K562 (cell line): Measurements from ENCODE around the gene PODNL1. TPM values are rescaled to one million over a fixed set of nuclear protein-coding genes. Genes with fewer than 3 reads are reported as not detected.

Experiments used
- ATAC-seq: fragments of 200-7000 bp; cut with Tn5 transposase; 3 replicates; pipeline ENCODE4 v1.9.1; 2020; ENCODE audit warnings: moderate library complexity
- BruUV-seq: library from RNA; stranded (reverse); fragments of 400-500 nt; replicated peaks from 2 replicates; lab custom pipeline; 2021; lab: Mats Ljungman, UMichigan
- CTCF ChIA-PET: fragments of 300-600 bp; formaldehyde crosslinking; extraction: SDS; loops from one replicate; lab custom pipeline; 2021; ENCODE audit warnings: low intra/inter-chr PET ratio; lab: Yijun Ruan, JAX
- POLR2A ChIA-PET: fragments of 300-600, 350-650 bp; sonication (Branson Sonifier 250); formaldehyde crosslinking; extraction: SDS; loops from one replicate; lab custom pipeline; 2021; ENCODE audit warnings: antibody characterized with exemption, inconsistent platforms; lab: Yijun Ruan, JAX
- DNase-seq, 4 experiments: peaks; one replicate each; pipeline versions ENCODE4 v3.0.0 to v3.0.0-alpha.2; 2011 to 2018; ENCODE audit warnings: low spot score in 3 of 4, mixed read lengths in 3 of 4; ENCODE audit errors: extremely low read depth in 1 of 4
- FAIRE-seq: peaks from 2 replicates; lab custom pipeline; 2011; peaks lifted over from hg19 to GRCh38; lab: Jason Lieb, UNC
- H2AFZ ChIP-seq: 2 replicates; pipeline ENCODE4 v1.6.0; 2011; ENCODE audit warnings: low read depth, low read length, control low read depth, inconsistent platforms
- H3K27ac ChIP-seq: fragments of 200-600 bp; 3 replicates; pipeline ENCODE4 v1.8.0; 2011; ENCODE audit warnings: low read depth, mild to moderate bottlenecking, control low read depth, inconsistent platforms, low read length, moderate library complexity, mixed read lengths; ENCODE audit errors: extremely low read depth
- H3K27me3 ChIP-seq, 2 experiments: fragments of 300-600 bp in 1 of 2; 2 replicates in 1 of 2; 3 replicates in 1 of 2; pipeline versions ENCODE4 v1.6.0 to v1.8.0; 2011; ENCODE audit warnings: inconsistent platforms in 2 of 2, low read length in 2 of 2, mild to moderate bottlenecking in 1 of 2, mixed read lengths in 1 of 2, moderate library complexity in 1 of 2; ENCODE audit not compliant: control insufficient read depth in 2 of 2, insufficient read depth in 2 of 2
- H3K36me3 ChIP-seq: fragments of 300-600 bp; 3 replicates; pipeline ENCODE4 v1.8.0; 2011; ENCODE audit warnings: mild to moderate bottlenecking, low read length, inconsistent platforms; ENCODE audit not compliant: control insufficient read depth, insufficient read depth
- H3K4me1 ChIP-seq, 2 experiments: fragments of 200-600 bp in 1 of 2; replicated peaks in 1 of 2; 2 replicates in 1 of 2; 3 replicates in 1 of 2; pipeline versions ENCODE4 v1.5.1 to v1.8.0; 2011; ENCODE audit warnings: inconsistent platforms in 2 of 2, low read length in 2 of 2, mild to moderate bottlenecking in 1 of 2, mixed read lengths in 1 of 2, moderate library complexity in 1 of 2; ENCODE audit not compliant: control insufficient read depth in 2 of 2, insufficient read depth in 2 of 2
- H3K4me2 ChIP-seq: 2 replicates; pipeline ENCODE4 v1.6.1; 2011; ENCODE audit warnings: low read length, control low read depth, inconsistent platforms, mixed read lengths; ENCODE audit not compliant: insufficient read depth
- H3K4me3 ChIP-seq: fragments of 200-600 bp; sonication (generic), shearing (Covaris generic); 2 replicates; pipeline ENCODE4 v1.5.1; 2016; ENCODE audit warnings: control low read depth, inconsistent platforms
- H3K79me2 ChIP-seq: fragments of 200-600 bp; 3 replicates; pipeline ENCODE4 v1.8.0; 2011; ENCODE audit warnings: low read length, inconsistent platforms; ENCODE audit not compliant: control insufficient read depth, insufficient read depth
- H3K9ac ChIP-seq, 2 experiments: 2 replicates each; pipeline versions ENCODE4 v1.6.0 to v1.6.1; 2011; ENCODE audit warnings: low read depth in 2 of 2, low read length in 2 of 2, control low read depth in 1 of 2, inconsistent platforms in 1 of 2, mild to moderate bottlenecking in 1 of 2, mixed read lengths in 1 of 2; ENCODE audit not compliant: insufficient read depth in 1 of 2
- H3K9me1 ChIP-seq: one replicate; pipeline ENCODE4 v1.6.0; 2011; ENCODE audit warnings: inconsistent platforms, mild to moderate bottlenecking, low read length, moderate library complexity; ENCODE audit not compliant: control insufficient read depth, insufficient read depth
- H3K9me3 ChIP-seq: replicated peaks from 2 replicates; pipeline ENCODE4 v1.5.1; 2011; ENCODE audit warnings: low read depth, low read length, inconsistent platforms; ENCODE audit not compliant: control insufficient read depth, insufficient read depth
- H4K20me1 ChIP-seq: replicated peaks from 2 replicates; pipeline ENCODE4 v1.6.1; 2011; ENCODE audit warnings: low read length, inconsistent platforms, mixed read lengths; ENCODE audit not compliant: control insufficient read depth, insufficient read depth
- ASH1L ChIP-seq: fragments of 450-650 bp; IDR thresholded peaks from 2 replicates; pipeline ENCODE4 v1.6.1; 2018; ENCODE audit warnings: borderline replicate concordance, mild to moderate bottlenecking, low read depth; ENCODE audit not compliant: partially characterized antibody
- CBX3 ChIP-seq, 2 experiments: IDR thresholded peaks; 1 replicate in 1 of 2; 2 replicates in 1 of 2; pipeline ENCODE4 v1.6.1; 2012; ENCODE audit warnings: inconsistent platforms in 2 of 2, low read length in 2 of 2, borderline replicate concordance in 1 of 2, control low read depth in 1 of 2
- ESRRB ChIP-seq: fragments of 250-450 bp; sonication (Bioruptor Pico); IDR thresholded peaks from 2 replicates; pipeline ENCODE4 v1.5.0; 2020; ENCODE audit warnings: mild to moderate bottlenecking, moderate library complexity, borderline replicate concordance
- EZH2 ChIP-seq: IDR thresholded peaks from 2 replicates; pipeline ENCODE4 v1.6.1; 2012; ENCODE audit warnings: low read depth, mild to moderate bottlenecking, inconsistent platforms, low read length, borderline replicate concordance
- HDAC1 ChIP-seq, 2 experiments: fragments of 450-650 bp; IDR thresholded peaks; 2 replicates each; pipeline ENCODE4 v1.6.1; 2016 to 2017; ENCODE audit warnings: inconsistent platforms in 1 of 2, mild to moderate bottlenecking in 1 of 2, moderate library complexity in 1 of 2
- HDAC2 ChIP-seq: fragments of 450-650 bp; IDR thresholded peaks from 2 replicates; pipeline ENCODE4 v1.6.1; 2016; ENCODE audit warnings: mild to moderate bottlenecking
- KDM1A ChIP-seq, 2 experiments: fragments of 450-650 bp; IDR thresholded peaks; 2 replicates each; pipeline ENCODE4 v1.6.1; 2016; ENCODE audit warnings: mild to moderate bottlenecking in 2 of 2
- KLF10 ChIP-seq: fragments of 250-450 bp; sonication (Bioruptor Pico); IDR thresholded peaks from 2 replicates; pipeline ENCODE4 v1.6.1; 2021; ENCODE audit warnings: matching md5 sums
- KLF6 ChIP-seq: fragments of 250-450 bp; sonication (Bioruptor Pico); IDR thresholded peaks from 2 replicates; pipeline ENCODE4 v1.4.0; 2020; ENCODE audit warnings: mild to moderate bottlenecking, moderate library complexity, borderline replicate concordance
- L3MBTL2 ChIP-seq: fragments of 450-650 bp; IDR thresholded peaks from 2 replicates; pipeline ENCODE4 v1.6.1; 2016; ENCODE audit warnings: mild to moderate bottlenecking, moderate library complexity
- NCOA4 ChIP-seq: fragments of 450-650 bp; IDR thresholded peaks from 2 replicates; pipeline ENCODE4 v1.6.1; 2018; ENCODE audit warnings: mild to moderate bottlenecking; ENCODE audit not compliant: partially characterized antibody
- NFE2L1 ChIP-seq: fragments of 450-650 bp; IDR thresholded peaks from 2 replicates; pipeline ENCODE4 v1.6.1; 2016; ENCODE audit warnings: missing genetic modification characterization, low read depth, mild to moderate bottlenecking, missing compliant biosample characterization, moderate library complexity, borderline replicate concordance
- RBM25 ChIP-seq: fragments of 200-400 bp; formaldehyde crosslinking; IDR thresholded peaks from 2 replicates; pipeline ENCODE4 v1.6.1; 2018; ENCODE audit warnings: low read length, low read depth, moderate library complexity; ENCODE audit not compliant: severe bottlenecking
- RCOR1 ChIP-seq, 2 experiments: IDR thresholded peaks; 2 replicates each; pipeline ENCODE4 v1.6.1; 2012; ENCODE audit warnings: low read depth in 2 of 2, low read length in 2 of 2, borderline replicate concordance in 1 of 2, improper control_type of control experiment in 1 of 2
- RFX1 ChIP-seq: fragments of 450-650 bp; IDR thresholded peaks from 2 replicates; pipeline ENCODE4 v1.6.1; 2016; ENCODE audit warnings: mild to moderate bottlenecking, moderate library complexity
- SIN3B ChIP-seq: fragments of 450-650 bp; IDR thresholded peaks from 2 replicates; pipeline ENCODE4 v1.6.1; 2017; ENCODE audit warnings: low read depth, mild to moderate bottlenecking, moderate library complexity
- SREBF2 ChIP-seq: sonication (generic); formaldehyde crosslinking; IDR thresholded peaks from 2 replicates; pipeline ENCODE4 v1.4.0; 2020; ENCODE audit warnings: mild to moderate bottlenecking, missing genetic modification reagents
- ZNF316 ChIP-seq: fragments of 450-650 bp; IDR thresholded peaks from 2 replicates; pipeline ENCODE4 v1.6.1; 2016
- WGBS: fragments of 100-300 bp; shearing (Covaris generic); methylation state at CpG from one replicate; pipeline ENCODE4 v1.1.6; 2016; ENCODE audit warnings: low coverage, mixed read lengths; ENCODE audit not compliant: insufficient coverage; ENCODE audit errors: missing lambda C conversion rate; 5-methylcytosine and 5-hydroxymethylcytosine counted together
- in situ Hi-C: fragments of 300-500 bp; cut with MboI; formaldehyde crosslinking; loops from 4 replicates; pipeline ENCODE4 v1.15.0; 2018; ENCODE audit warnings: inconsistent platforms, mixed read lengths
- intact Hi-C: fragments of 100-400 bp; cut with micrococcal nuclease; formaldehyde crosslinking; loops from 2 replicates; pipeline ENCODE4 v1.14.2; 2022
- polyA plus RNA-seq, 8 experiments: library from polyadenylated mRNA; depleted of rRNA in 4 of 8; stranded (reverse) in 5 of 8; unstranded in 3 of 8; fragments of >200 nt; fragmentation: Nextera tagmentation in 2 of 8; fragmentation: Illumina TruSeq in 1 of 8; extraction: Ambion mirVana in 2 of 8; extraction: Trizol in 1 of 8; gene quantifications; 2 replicates each; pipeline versions ENCODE4 v1.2.1 to v1.2.3, GENCODE V29; 2011 to 2014; ENCODE audit warnings: inconsistent platforms in 1 of 8, missing spikeins in 1 of 8
- total RNA-seq, 7 experiments: library from RNA; depleted of rRNA in 6 of 7; stranded (reverse); fragments of >200 nt in 6 of 7; fragmentation: Illumina TruSeq in 2 of 7; extraction: Trizol in 2 of 7; gene quantifications; 2 replicates each; pipeline versions ENCODE4 v1.2.1 to v1.2.3, GENCODE V29; 2011 to 2021; ENCODE audit warnings: low replicate concordance in 1 of 7
- TF ChIP-seq, protein P1 (sequence below): fragments of 250-450 bp; sonication (Bioruptor Pico); IDR thresholded peaks from 2 replicates; pipeline ENCODE4 v1.5.0; 2020; ENCODE audit warnings: mild to moderate bottlenecking
- TF ChIP-seq, protein P2 (sequence below): sonication (generic); formaldehyde crosslinking; IDR thresholded peaks from 2 replicates; pipeline ENCODE4 v1.8.0; 2023; ENCODE audit warnings: mild to moderate bottlenecking, missing genetic modification reagents
- TF ChIP-seq, protein P3 (sequence below): sonication (generic); formaldehyde crosslinking; IDR thresholded peaks from 2 replicates; pipeline ENCODE4 v1.5.0; 2020; ENCODE audit warnings: missing genetic modification reagents

PODNL1 gene
- total and polyA plus RNA-seq, 9 of the 15 experiments (the other 6 are each of a cell fraction or from before 2014, with no cell fraction given) = 0.18 to 0.47 (median 0.23) TPM; not detected in 3

DNA sequence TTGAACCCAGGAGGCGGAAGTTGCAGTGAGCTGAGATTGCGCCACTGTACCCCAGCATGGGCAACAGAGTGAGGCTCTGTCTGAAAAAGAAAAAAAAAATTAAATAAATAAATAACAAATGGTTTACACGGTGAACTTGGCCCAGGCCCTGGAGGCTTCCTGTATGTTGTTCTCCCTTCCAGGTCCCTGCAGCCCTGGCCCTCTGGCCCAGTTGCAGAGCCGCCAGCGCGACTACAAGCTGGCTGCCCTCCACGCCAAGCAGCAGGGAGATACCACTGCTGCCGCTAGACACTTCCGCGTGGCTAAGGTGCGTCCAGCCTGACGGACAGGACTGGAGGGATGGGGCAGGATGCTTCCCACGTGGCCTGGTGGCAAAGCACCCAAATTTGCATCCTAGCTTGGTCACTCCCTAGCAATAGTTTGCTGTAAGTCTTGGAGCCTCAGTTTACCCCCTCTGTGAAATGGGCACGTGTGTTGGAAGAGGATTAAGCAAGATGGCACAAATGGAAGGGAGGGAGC is 20.3 kb downstream of the PODNL1 start:
- CTCF ChIA-PET = no interaction called here
- H3K9ac ChIP-seq = no peak overlapping the region
- no TSS peak for BruUV-seq
- POLR2A ChIA-PET = interaction anchor here (1.6 kb wide), 1 partner anchor 18 kb away, joined by 9 read pairs; no protein-coding TSS in a partner anchor
- no peaks in the 10 kb centered on the region for H4K20me1 ChIP-seq
- H3K36me3 ChIP-seq = peaks cover 68% of the 10 kb centered on the region
- no peak overlapping the region for H3K27ac ChIP-seq
- no peaks in the 10 kb centered on the region for H3K79me2 ChIP-seq
- H3K27me3 ChIP-seq = no peaks in the 10 kb centered on the region; a peak in 1 of 5 replicates
- peak in 1 of 4 experiments; percentile 11 for DNase-seq
- 81% methylated on average over 12 of the region's 14 CpGs for WGBS
- FAIRE-seq = no peak
- H3K9me3 ChIP-seq = peaks cover 6% of the 10 kb centered on the region
- peaks cover 0 to 19% of the 10 kb centered on the region in 2 experiments; a peak in 1 of 5 replicates for H3K4me1 ChIP-seq
- in situ Hi-C loops (no loop called here), intact Hi-C loops (no loop called here)
- H3K9me1 ChIP-seq = peaks cover 3% of the 10 kb centered on the region
- H3K4me2 ChIP-seq = no peak overlapping the region
- no peak for ATAC-seq
- H2AFZ ChIP-seq = no peak overlapping the region
- H3K4me3 ChIP-seq = no peak overlapping the region
- TF ChIP-seq SIN3B (no peak), HDAC2 (peak; percentile 68; the same call in 1 of the 2 replicates), NCOA4 (no peak), L3MBTL2 (no peak), NFE2L1 (tag) (no peak), CBX3 (IDR thresholded peaks at IDR 0.05; ENCODE audit: borderline replicate concordance in 1 of 2, low read length in 2 of 2) (no peak), EZH2 (no peak), ZNF316 (no peak), ESRRB (no peak), RCOR1 (IDR thresholded peaks at IDR 0.05; ENCODE audit: borderline replicate concordance in 1 of 2, low read depth in 2 of 2, low read length in 2 of 2) (peak in 1 of 2 experiments; percentile 77; a peak in 2 of 4 replicates), HDAC1 (IDR thresholded peaks at IDR 0.05) (0 out of 4 replicates have a peak, but pooled peaks of 1 of the 2 experiments have one; percentile 39), ASH1L (no peak), RBM25 (peak; percentile 94), SREBF2 (CRISPR knock-in tag) (no peak), KDM1A (IDR thresholded peaks at IDR 0.05) (peak; percentile 56 to 83), KLF10 (CRISPR knock-in tag) (no peak), KLF6 (no peak), RFX1 (no peak)
- TF ChIP-seq, protein P1, sequence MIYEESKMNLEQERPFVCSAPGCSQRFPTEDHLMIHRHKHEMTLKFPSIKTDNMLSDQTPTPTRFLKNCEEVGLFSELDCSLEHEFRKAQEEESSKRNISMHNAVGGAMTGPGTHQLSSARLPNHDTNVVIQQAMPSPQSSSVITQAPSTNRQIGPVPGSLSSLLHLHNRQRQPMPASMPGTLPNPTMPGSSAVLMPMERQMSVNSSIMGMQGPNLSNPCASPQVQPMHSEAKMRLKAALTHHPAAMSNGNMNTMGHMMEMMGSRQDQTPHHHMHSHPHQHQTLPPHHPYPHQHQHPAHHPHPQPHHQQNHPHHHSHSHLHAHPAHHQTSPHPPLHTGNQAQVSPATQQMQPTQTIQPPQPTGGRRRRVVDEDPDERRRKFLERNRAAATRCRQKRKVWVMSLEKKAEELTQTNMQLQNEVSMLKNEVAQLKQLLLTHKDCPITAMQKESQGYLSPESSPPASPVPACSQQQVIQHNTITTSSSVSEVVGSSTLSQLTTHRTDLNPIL (CRISPR knock-in tag) = no peak
- TF ChIP-seq, protein P2, sequence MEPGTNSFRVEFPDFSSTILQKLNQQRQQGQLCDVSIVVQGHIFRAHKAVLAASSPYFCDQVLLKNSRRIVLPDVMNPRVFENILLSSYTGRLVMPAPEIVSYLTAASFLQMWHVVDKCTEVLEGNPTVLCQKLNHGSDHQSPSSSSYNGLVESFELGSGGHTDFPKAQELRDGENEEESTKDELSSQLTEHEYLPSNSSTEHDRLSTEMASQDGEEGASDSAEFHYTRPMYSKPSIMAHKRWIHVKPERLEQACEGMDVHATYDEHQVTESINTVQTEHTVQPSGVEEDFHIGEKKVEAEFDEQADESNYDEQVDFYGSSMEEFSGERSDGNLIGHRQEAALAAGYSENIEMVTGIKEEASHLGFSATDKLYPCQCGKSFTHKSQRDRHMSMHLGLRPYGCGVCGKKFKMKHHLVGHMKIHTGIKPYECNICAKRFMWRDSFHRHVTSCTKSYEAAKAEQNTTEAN (CRISPR knock-in tag) = no peak
- TF ChIP-seq, protein P3, sequence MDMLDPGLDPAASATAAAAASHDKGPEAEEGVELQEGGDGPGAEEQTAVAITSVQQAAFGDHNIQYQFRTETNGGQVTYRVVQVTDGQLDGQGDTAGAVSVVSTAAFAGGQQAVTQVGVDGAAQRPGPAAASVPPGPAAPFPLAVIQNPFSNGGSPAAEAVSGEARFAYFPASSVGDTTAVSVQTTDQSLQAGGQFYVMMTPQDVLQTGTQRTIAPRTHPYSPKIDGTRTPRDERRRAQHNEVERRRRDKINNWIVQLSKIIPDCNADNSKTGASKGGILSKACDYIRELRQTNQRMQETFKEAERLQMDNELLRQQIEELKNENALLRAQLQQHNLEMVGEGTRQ (CRISPR knock-in tag) = no peak
